ENCODE data around the gene CNTD1. TPM values are rescaled to one million over a fixed set of nuclear protein-coding genes. Genes with fewer than 3 reads are reported as not detected.

CNTD1 gene
- total RNA-seq, 1 donor from 2014 or later, result 0.96 TPM

DNA sequence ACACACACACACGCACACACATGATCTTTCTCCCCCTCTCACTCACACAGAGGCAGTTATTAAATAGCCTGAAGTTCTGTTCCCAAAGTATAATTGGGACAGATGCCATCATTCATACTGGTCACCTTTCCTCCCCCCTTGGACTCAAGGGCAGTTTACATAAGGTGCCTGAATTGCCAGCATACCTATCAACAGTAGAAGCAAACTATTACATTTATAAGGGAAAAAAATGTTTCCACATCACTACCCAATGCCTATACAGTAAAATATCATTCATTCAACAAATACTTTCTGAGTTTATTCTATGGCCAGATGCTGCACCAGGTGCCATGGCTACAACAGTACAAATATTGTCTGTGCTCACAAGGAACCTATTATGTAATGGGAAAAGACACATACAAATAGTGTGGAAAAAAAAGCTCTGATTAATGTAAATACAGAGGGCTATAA is 6.3 kb downstream of the CNTD1 start:
- DNase-seq (ENCODE audit: low spot score), result no peak

DNA sequence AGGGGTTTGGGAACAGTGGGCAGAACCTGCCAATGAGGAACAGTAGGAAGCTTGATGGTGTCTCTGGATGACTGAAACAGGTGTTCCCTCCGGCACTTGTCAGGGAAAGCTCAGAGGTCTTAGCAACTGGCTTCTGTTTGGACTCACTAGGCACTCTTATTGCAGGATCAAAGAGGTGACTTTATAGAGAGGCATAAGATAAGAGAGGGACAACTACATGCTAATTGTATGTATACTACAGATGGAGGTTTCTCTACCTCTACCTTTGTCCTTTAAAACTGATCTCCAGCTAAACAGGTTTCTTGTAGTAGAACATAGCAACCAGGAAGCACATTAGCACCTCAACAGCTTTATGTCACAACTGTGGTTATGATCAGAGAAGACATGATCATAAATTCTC is 7.6 kb downstream of the CNTD1 start:
- no peak for DNase-seq (ENCODE audit: low spot score)

- no peak for DNase-seq (ENCODE audit: low spot score)
Measured at GRCh38 chr17:42809250-42809649, 10.6 kb downstream of the CNTD1 start.

- no peak for DNase-seq (ENCODE audit: low spot score)
Measured at GRCh38 chr17:42814633-42815399, 16.2 kb downstream of the CNTD1 start.

GRCh38 chr17:42817866-42818265 is 19.2 kb downstream of the CNTD1 start:
- no peak for DNase-seq (ENCODE audit: low spot score)

DNA sequence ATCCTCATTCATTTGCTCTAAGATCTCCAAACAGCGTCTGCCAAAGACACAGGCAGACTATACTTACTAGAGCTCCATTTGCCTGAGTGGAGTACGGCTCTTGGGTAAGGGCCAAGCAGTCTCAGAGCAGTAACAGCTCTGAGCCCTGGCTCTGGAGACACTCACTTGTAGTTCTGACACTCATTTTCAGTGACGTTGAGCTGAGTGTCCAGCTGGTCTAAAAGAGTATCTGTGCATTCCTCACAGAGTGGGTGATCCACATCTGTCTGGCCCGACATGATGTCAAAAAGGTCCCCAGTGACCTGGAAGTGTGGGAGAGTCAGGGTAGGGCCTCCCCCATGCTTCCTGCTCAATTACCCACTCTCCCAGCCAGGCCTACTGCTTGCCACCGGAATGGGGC is 19.7 kb downstream of the CNTD1 start:
- DNase-seq (ENCODE audit: low spot score), result peak; percentile 69

- no peak for DNase-seq (ENCODE audit: low spot score)
Measured at GRCh38 chr17:42819939-42820535, 21.4 kb downstream of the CNTD1 start.

DNA sequence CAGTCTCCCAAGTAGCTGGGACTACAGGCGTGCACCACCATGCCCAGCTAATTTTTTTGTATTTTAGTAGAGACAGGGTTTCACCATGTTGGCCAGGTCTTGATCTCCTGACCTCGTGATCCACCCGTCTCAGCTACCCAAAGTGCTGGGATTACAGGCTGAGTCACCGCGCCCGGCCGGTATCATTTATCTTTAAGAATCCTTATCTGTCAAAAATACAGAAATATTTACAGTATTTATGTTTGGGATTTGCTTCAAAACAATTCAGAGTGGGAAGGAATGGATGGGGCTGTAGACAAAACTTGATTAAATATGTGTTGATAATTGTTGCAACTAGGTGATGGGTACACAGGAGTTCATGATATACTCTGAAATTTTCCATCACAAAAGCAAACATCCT is 22.5 kb downstream of the CNTD1 start:
- no peak for DNase-seq (ENCODE audit: low spot score)

DNA sequence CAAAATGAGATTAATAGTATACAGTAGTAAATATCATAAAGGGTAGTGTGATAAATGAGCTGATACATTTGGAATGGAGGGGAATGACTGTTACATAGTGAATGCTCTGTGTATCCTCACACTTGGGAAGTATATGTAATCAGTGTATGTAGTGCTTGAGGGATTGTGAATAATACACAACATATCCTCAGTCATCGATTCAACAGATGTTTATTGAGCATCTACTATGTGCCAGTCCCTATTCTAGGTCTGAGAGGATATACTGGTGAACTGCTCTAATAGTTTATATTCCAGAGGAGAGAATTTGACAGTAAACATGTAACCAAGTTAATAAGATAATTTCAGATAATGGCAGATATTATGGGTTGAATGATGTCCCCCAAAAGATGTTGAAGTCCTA is 28.8 kb downstream of the CNTD1 start:
- no peak for DNase-seq (ENCODE audit: low spot score)

DNA sequence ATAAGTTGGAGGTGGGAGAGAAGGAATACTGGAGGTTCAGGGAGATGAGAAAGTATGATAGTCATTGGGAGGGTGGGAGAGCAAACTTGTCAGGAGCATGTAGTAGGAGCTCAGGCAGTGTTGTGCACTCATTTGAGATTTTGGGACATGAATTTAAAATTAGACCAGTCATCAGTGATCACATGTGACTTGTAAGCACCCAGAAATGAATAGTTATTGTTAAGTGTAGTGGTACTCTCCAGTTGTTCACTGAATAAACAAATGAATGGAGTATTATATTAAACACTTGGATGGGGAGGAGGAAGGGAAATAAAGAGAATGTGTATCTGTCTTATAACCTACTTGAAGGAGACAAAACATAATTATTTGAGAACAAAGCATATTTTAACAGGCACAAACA is 32.3 kb downstream of the CNTD1 start:
- DNase-seq (ENCODE audit: low spot score), result no peak

DNA sequence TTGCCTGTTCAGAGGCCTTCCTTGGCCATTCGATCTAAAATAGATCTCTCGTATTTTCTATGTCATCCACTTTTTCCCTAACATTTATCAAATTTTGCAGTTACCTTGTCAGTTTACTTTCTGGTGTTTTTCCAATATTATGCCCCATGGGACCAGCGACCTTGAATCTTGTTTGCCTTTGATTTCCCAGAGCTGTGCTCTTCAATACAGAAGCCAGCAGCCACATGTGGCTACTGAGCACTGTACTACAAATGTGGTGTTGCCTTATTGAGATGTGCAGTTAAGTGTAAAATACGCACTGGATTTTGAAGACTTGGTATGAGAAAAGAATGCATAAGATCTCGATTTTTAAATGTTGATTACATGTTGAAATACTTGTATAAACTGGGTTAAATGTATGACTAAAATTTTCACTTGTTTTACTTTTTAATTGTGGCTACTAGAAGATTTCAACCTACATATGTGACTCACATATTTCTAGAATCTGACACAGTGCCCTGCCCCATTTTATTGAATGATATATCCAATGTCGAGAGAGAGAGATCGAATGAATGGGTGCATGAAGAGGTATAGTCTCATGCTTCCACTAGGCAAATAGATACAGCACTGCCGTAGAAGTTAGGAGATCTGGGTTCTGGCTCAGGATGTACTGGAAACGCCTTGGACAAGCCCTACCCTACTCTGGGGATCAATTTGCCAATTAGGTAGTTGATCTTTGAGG is 33.7 kb downstream of the CNTD1 start:
- no peak for DNase-seq (ENCODE audit: low spot score)

DNA sequence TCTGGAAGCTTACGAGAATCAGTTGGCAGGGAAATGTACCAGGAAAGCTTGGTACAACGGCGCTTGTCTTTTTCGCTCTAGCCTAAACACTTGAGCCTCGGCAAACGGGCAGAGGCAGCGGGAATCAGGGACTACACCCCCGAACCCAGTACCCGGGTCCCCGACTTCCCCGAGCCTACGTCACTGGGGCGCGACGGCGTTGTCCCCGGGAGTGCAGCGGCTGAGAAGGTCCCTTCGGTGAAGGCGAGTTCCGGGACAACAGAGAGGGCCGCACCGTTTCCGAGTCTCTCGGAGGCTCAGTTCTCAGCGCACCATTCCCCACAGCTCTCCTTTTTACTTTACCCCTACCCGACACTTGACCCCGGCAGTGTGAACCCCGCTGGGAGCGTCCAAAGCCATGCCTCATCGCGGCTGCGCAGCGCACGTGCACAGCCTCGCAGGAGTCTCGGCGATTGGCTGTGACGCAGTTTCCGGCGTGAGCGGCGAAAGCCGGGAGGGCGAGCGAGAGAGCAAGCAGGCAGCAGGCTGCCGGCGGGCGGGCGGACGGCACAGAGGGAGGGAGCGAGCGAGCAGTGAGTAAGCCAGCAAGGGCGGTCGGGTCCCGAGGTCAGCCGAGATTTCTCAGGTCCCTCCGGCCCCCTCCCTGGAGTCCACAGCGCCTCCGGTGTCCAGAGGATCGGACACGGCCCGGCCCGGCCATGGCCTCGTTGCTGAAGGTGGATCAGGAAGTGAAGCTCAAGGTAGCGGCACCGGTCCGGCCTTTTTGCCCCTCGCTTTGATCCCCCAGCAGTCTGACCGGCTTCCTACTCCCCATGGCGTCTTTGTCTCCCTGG is 34.5 kb downstream of the CNTD1 start, which contains the start of gene PSME3:
TSS of gene PSME3 (plus strand) at position 464 of the 833 bp plus-strand sequence. CDS start at position 699, 235 bp downstream.
- peak; percentile 95 for DNase-seq (ENCODE audit: low spot score)

GRCh38 chr17:42833767-42834422 is 35.2 kb downstream of the CNTD1 start:
- DNase-seq (ENCODE audit: low spot score), result no peak

- no peak for DNase-seq (ENCODE audit: low spot score)
Measured at GRCh38 chr17:42835732-42836131, 37.1 kb downstream of the CNTD1 start.

GRCh38 chr17:42841975-42842685 is 43.5 kb downstream of the CNTD1 start:
- no peak for DNase-seq (ENCODE audit: low spot score)

DNA sequence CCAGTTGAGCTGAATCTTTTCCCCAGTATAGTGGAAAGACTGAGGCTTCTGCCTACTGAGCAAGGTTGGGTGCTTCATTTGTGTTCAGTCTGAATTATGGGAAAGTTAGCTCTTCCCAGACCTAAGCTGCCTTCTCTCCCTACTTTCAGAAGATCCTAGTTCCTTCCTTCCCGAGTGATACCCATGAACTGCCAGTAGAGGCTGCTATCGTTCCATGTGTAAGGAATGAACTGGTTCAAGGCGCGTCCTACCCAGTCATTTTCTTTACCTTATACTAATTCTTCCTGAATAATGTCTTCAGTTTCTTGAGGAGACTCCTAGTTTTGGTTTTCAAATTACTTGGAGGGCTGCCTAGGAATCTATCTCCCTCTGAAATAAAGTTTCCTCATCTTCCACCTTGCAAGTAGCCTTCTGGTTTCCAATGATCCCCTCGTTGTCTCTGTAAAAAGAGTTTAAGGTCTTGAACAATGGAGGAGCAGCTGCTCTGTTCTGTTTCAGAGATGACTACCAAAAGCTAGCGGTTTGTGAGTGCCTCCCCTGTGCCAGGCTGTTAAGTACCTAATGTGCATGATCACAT is 44.8 kb downstream of the CNTD1 start:
- DNase-seq (ENCODE audit: low spot score), result peak; percentile 71

DNA sequence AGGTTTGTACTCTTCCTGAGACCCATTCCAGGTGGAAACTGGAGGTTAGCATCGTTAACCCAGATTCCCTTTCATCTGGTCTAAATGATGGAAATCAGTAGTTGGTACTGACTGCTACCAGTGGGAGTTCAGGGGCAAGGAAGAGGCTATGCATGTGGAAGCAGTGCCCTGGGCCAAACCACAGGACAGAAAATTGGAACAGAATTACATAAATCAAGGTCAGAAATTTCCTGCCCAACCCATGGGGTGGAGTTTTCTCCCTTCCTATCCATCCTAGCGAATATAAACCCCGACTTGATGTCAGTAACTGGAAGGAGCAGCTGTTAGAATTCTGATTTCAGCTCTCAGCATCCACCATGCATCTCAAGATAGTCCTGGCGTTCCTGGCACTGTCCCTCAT is 45.6 kb downstream of the CNTD1 start, which contains the start of gene AOC2:
TSS of gene AOC2 (plus strand) at position 310 of the 400 bp plus-strand sequence. CDS start at position 357, 47 bp downstream.
- no peak for DNase-seq (ENCODE audit: low spot score)

GRCh38 chr17:42844761-42845555 is 46.3 kb downstream of the CNTD1 start:
- DNase-seq (ENCODE audit: low spot score), result no peak

- DNase-seq (ENCODE audit: low spot score), result no peak
Measured at GRCh38 chr17:42845556-42845917, 46.9 kb downstream of the CNTD1 start.
